GM12878 (cell line): ENCODE measurements around the gene MYMX. TPM values are rescaled to one million over a fixed set of nuclear protein-coding genes. Genes with fewer than 3 reads are reported as not detected.
A peak's percentile ranks its signal among the peaks of the same experiment; 100 is the strongest.

Experiments
- ATAC-seq: fragments of 200-7000 bp; cut with Tn5 transposase; 3 replicates; pipeline ENCODE4 v1.9.1; 2020; ENCODE audit warnings: mild to moderate bottlenecking, moderate library complexity
- BruUV-seq: library from RNA; stranded (reverse); fragments of 400-500 nt; replicated peaks from 2 replicates; lab custom pipeline; 2021; lab: Mats Ljungman, UMichigan
- CTCF ChIA-PET: fragments of 300-600 bp; sonication (Branson Sonifier 250); formaldehyde crosslinking; extraction: SDS; loops from one replicate; lab custom pipeline; 2021; ENCODE audit warnings: inconsistent platforms; lab: Yijun Ruan, JAX
- POLR2A ChIA-PET: fragments of 350-600 bp; formaldehyde crosslinking; extraction: SDS; loops from one replicate; lab custom pipeline; 2021; ENCODE audit warnings: inconsistent platforms; lab: Charles Lee
- RAD21 ChIA-PET: fragments of 300-600 bp; sonication (Branson Sonifier 250); formaldehyde crosslinking; loops from one replicate; lab custom pipeline; 2023; ENCODE audit warnings: antibody characterized with exemption; ENCODE audit not compliant: unreplicated experiment; lab: Charles Lee
- SMC1A ChIA-PET: fragments of 300-600 bp; sonication (Branson Sonifier 250); formaldehyde crosslinking; loops from one replicate; lab custom pipeline; 2023; ENCODE audit not compliant: unreplicated experiment, uncharacterized antibody; lab: Charles Lee
- DNase-seq: peaks from one replicate; pipeline ENCODE4 v3.0.0-alpha.2; 2011; ENCODE audit warnings: low read depth, low spot score
- FAIRE-seq: peaks from 3 replicates; lab custom pipeline; 2011; peaks lifted over from hg19 to GRCh38; lab: Jason Lieb, UNC
- H2AFZ ChIP-seq: 2 replicates; pipeline ENCODE4 v1.6.0; 2011; ENCODE audit warnings: low read depth, low read length, control low read depth; ENCODE audit not compliant: control insufficient read depth
- H3K27ac ChIP-seq: 2 replicates; pipeline ENCODE4 v1.5.1; 2011; ENCODE audit warnings: control low read depth; ENCODE audit not compliant: control insufficient read depth, insufficient read depth
- H3K27me3 ChIP-seq, 2 experiments: replicated peaks in 1 of 2; 2 replicates each; pipeline versions ENCODE4 v1.6.0 to v1.6.1; 2011; ENCODE audit warnings: low read length in 1 of 2; ENCODE audit not compliant: control insufficient read depth in 2 of 2, insufficient read depth in 2 of 2
- H3K36me3 ChIP-seq, 2 experiments: 2 replicates each; pipeline ENCODE4 v1.5.1; 2011; ENCODE audit warnings: low read length in 1 of 2; ENCODE audit not compliant: control insufficient read depth in 2 of 2, insufficient read depth in 2 of 2
- H3K4me1 ChIP-seq: 2 replicates; pipeline ENCODE4 v1.6.1; 2011; ENCODE audit warnings: mild to moderate bottlenecking, low read length, moderate library complexity, mixed read lengths; ENCODE audit not compliant: control insufficient read depth, insufficient read depth
- H3K4me2 ChIP-seq: 2 replicates; pipeline ENCODE4 v1.6.0; 2011; ENCODE audit warnings: control low read depth; ENCODE audit not compliant: control insufficient read depth, insufficient read depth
- H3K4me3 ChIP-seq: fragments of 200-600 bp; sonication (generic); 2 replicates; pipeline ENCODE4 v1.5.1; 2016
- H3K79me2 ChIP-seq: 2 replicates; pipeline ENCODE4 v1.6.0; 2011; ENCODE audit warnings: low read length; ENCODE audit not compliant: control insufficient read depth, insufficient read depth
- H3K9ac ChIP-seq: 2 replicates; pipeline ENCODE4 v1.8.0; 2011; ENCODE audit warnings: low read length, control low read depth, mixed read lengths; ENCODE audit not compliant: control insufficient read depth, insufficient read depth
- H3K9me3 ChIP-seq: replicated peaks from 3 replicates; pipeline ENCODE4 v1.5.1; 2011; ENCODE audit warnings: mild to moderate bottlenecking, low read length; ENCODE audit not compliant: control insufficient read depth, insufficient read depth
- H4K20me1 ChIP-seq: 2 replicates; pipeline ENCODE4 v1.6.0; 2011; ENCODE audit not compliant: control insufficient read depth, insufficient read depth
- IKZF2 ChIP-seq, 2 experiments: fragments of 450-650 bp; IDR thresholded peaks; 2 replicates each; pipeline ENCODE4 v1.6.1; 2017; ENCODE audit warnings: mild to moderate bottlenecking in 2 of 2, moderate library complexity in 2 of 2
- IRF5 ChIP-seq: fragments of 450-650 bp; IDR thresholded peaks from 2 replicates; pipeline ENCODE4 v1.6.1; 2017; ENCODE audit warnings: borderline replicate concordance
- NKRF ChIP-seq: fragments of 450-650 bp; conservative IDR thresholded peaks from 2 replicates; pipeline ENCODE4 v1.6.1; 2017; ENCODE audit warnings: mild to moderate bottlenecking, moderate library complexity
- NR2C2 ChIP-seq: IDR thresholded peaks from 2 replicates; pipeline ENCODE4 v1.6.1; 2011; ENCODE audit warnings: borderline replicate concordance, low read depth; ENCODE audit not compliant: control insufficient read depth, insufficient read length
- POLR2AphosphoS2 ChIP-seq: IDR thresholded peaks from 2 replicates; pipeline ENCODE4 v1.6.1; 2011; ENCODE audit warnings: low read depth, mild to moderate bottlenecking, low read length, improper control_type of control experiment, moderate library complexity
- RELA ChIP-seq: fragments of 450-650 bp; IDR thresholded peaks from 2 replicates; pipeline ENCODE4 v1.8.0; 2014; ENCODE audit warnings: borderline replicate concordance; ENCODE audit not compliant: partially characterized antibody
- RUNX3 ChIP-seq: IDR thresholded peaks from 2 replicates; pipeline ENCODE4 v1.6.1; 2012; ENCODE audit warnings: low read length, inconsistent platforms
- TAF1 ChIP-seq: IDR thresholded peaks from 2 replicates; pipeline ENCODE4 v1.6.1; 2011; ENCODE audit warnings: mild to moderate bottlenecking, low read depth, low read length, borderline replicate concordance
- TCF12 ChIP-seq: IDR thresholded peaks from 2 replicates; pipeline ENCODE4 v1.6.1; 2011; ENCODE audit warnings: low read depth, mild to moderate bottlenecking, low read length
- ZBTB33 ChIP-seq: fragments of 450-650 bp; IDR thresholded peaks from 2 replicates; pipeline ENCODE4 v1.6.1; 2017; ENCODE audit warnings: mild to moderate bottlenecking
- WGBS: methylation state at CpG from one replicate; pipeline ENCODE4 v1.1.6; 2016; ENCODE audit warnings: low lambda C conversion rate; ENCODE audit not compliant: insufficient replicate concordance, insufficient coverage; ENCODE audit errors: missing lambda C conversion rate; 5-methylcytosine and 5-hydroxymethylcytosine counted together
- in situ Hi-C: fragments of 300-500 bp; cut with MboI; formaldehyde crosslinking; loops from 9 replicates; pipeline ENCODE4 v1.14.3; 2018; ENCODE audit warnings: mixed read lengths
- intact Hi-C: fragments of 100-400 bp; cut with micrococcal nuclease; formaldehyde crosslinking; loops from one replicate; pipeline ENCODE4 v1.14.2; 2022; ENCODE audit not compliant: unreplicated experiment
- polyA plus RNA-seq, 11 experiments: library from polyadenylated mRNA; depleted of rRNA in 4 of 11; unstranded in 6 of 11; stranded (reverse) in 5 of 11; fragments of >200 nt; fragmentation: Nextera tagmentation in 4 of 11; fragmentation: Illumina TruSeq in 1 of 11; extraction: Ambion mirVana in 4 of 11; extraction: Trizol in 1 of 11; gene quantifications; 1 replicate in 1 of 11; 2 replicates in 10 of 11; pipeline versions ENCODE4 v1.2.1 to v1.2.3, GENCODE V29; 2011 to 2016; ENCODE audit warnings: inconsistent platforms in 2 of 11, missing spikeins in 2 of 11, low read depth in 1 of 11
- total RNA-seq, 4 experiments: library from RNA; depleted of rRNA in 3 of 4; stranded (reverse); fragments of >200 nt in 3 of 4; fragmentation: Illumina TruSeq in 1 of 4; extraction: Trizol in 1 of 4; gene quantifications; 2 replicates each; pipeline versions ENCODE4 v1.2.1 to v1.2.3, GENCODE V29; 2013 to 2021
- TF ChIP-seq, protein P1 (sequence below): fragments of 450-650 bp; IDR thresholded peaks from 2 replicates; pipeline ENCODE4 v1.6.1; 2016; ENCODE audit warnings: mild to moderate bottlenecking

The MYMX gene
- total and polyA plus RNA-seq, 10 of the 15 experiments (the other 5 are each of a cell fraction or from before 2014, with no cell fraction given) = not detected

DNA sequence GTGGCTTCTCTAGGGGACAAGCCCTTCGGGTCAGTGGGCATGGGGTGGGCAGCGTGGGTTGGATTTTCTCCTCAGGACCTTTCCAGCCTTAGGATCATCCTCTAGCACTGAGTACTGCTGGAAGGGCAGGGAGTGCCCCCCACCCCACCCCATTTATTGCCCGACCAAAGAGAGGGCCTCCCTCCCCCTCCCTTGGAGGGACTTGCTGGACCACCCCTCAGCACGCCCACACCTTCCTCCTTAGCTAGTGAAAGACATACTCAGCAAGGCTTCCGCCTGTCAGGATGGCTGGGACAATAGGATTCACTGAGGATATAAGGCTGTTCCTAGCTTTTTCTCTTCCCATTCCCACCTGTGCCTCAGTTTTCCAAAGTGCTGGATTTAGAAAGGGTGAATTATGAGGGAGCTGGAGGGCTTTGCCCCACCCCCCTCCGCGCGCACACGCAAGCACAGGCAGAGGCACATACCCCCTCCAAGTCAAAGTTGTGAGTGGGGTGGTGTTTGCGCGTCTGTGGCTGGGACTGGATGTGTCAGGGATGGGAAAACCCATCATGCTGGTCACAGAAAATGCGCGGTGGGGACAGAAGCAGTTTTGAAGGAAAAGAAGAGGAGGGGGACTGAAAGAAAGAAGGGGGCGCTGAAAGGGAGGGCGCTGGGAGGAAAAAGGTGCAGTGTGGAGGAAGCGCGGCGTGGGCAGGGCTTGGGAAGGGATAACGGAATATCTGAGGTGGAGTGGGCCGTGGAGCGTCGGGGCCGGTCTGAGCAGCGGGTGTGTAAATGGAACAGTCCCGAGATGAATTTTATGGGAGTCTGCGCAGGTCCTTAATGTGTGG, 6.0 kb downstream of the MYMX start:
- FAIRE-seq (no peak), ATAC-seq (no peak), DNase-seq (no peak)
- no TSS peak for BruUV-seq
- Histone ChIP-seq H3K79me2 (peaks cover 31% of the 10 kb centered on the region), H3K27me3 (no peaks in the 10 kb centered on the region), H3K4me3 (peak overlapping the region; percentile 83), H3K4me1 (peaks cover 34% of the 10 kb centered on the region), H4K20me1 (no peaks in the 10 kb centered on the region), H3K36me3 (no peaks in the 10 kb centered on the region; a peak in 1 of 4 replicates), H3K9me3 (no peaks in the 10 kb centered on the region), H3K4me2 (peak overlapping the region; percentile 83), H3K9ac (peak overlapping the region; percentile 28; the same call in 1 of the 2 replicates), H3K27ac (no peak overlapping the region), H2AFZ (peak overlapping the region; percentile 83)
- ChIA-PET POLR2A (interaction anchor here (0.6 to 7.0 kb wide), 9 partner anchors 17 to 42 kb away, joined by 3 to 63 read pairs (median 4); partner anchors contain the start of gene HSP90AB1), RAD21 (interaction anchor here (1.2 to 4.5 kb wide), 13 partner anchors 13 to 50 kb away, joined by 3 to 23 read pairs (median 7); partner anchors contain the start of gene HSP90AB1), CTCF (interaction anchor here (0.6 to 6.0 kb wide), 11 partner anchors 11 to 57 kb away, joined by 3 to 95 read pairs (median 6); partner anchors contain the start of gene HSP90AB1), SMC1A (interaction anchor here (0.6 to 2.2 kb wide), 5 partner anchors 11 to 46 kb away, joined by 3 to 6 read pairs (median 6); no protein-coding TSS in a partner anchor)
- intact Hi-C loops (no loop called here), in situ Hi-C loops (no loop called here)
- 29% methylated on average over 24 of the region's 26 CpGs for WGBS
- no peak for TF ChIP-seq RELA
- TF ChIP-seq IKZF2 (IDR thresholded peaks at IDR 0.05) = peak; percentile 40 to 47; a peak in 2 of 4 replicates
- TF ChIP-seq POLR2AphosphoS2 = no peak; the same call in 1 of the 2 replicates
- TF ChIP-seq TCF12 = no peak
- TF ChIP-seq, protein P1, sequence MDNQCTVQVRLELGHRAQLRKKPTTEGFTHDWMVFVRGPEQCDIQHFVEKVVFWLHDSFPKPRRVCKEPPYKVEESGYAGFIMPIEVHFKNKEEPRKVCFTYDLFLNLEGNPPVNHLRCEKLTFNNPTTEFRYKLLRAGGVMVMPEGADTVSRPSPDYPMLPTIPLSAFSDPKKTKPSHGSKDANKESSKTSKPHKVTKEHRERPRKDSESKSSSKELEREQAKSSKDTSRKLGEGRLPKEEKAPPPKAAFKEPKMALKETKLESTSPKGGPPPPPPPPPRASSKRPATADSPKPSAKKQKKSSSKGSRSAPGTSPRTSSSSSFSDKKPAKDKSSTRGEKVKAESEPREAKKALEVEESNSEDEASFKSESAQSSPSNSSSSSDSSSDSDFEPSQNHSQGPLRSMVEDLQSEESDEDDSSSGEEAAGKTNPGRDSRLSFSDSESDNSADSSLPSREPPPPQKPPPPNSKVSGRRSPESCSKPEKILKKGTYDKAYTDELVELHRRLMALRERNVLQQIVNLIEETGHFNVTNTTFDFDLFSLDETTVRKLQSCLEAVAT = 0 out of 2 replicates have a peak, but pooled peaks have one; percentile 37
- TF ChIP-seq NKRF = no peak
- no peak; the same call in 1 of the 2 replicates for TF ChIP-seq RUNX3
- TF ChIP-seq IRF5 = no peak
- TF ChIP-seq NR2C2 = no peak
- no peak for TF ChIP-seq ZBTB33
- no peak for TF ChIP-seq TAF1
